ENCODE results near the gene C10orf90.
"Not testable (repeated sequence)": the region's sequence is repeated elsewhere in the genome, so short reads cannot be mapped to it uniquely, and the experiment has no call there.

Gene C10orf90

GRCh38 chr10:126583552-126584200 is 86.8 kb downstream of the C10orf90 start:
- DNase-seq, result peak; percentile 38

- no peak for DNase-seq
Observed at GRCh38 chr10:126581648-126582046, 88.8 kb downstream of the C10orf90 start.

GRCh38 chr10:126580873-126581647 is 89.4 kb downstream of the C10orf90 start:
- DNase-seq, result no peak

GRCh38 chr10:126576336-126576735 is 94.2 kb downstream of the C10orf90 start:
- no peak for DNase-seq

- no peak for DNase-seq
Observed at GRCh38 chr10:126570621-126571602, 99.6 kb downstream of the C10orf90 start.

GRCh38 chr10:126570245-126570570 is 100.3 kb downstream of the C10orf90 start:
- DNase-seq, result no peak

GRCh38 chr10:126569513-126570244 is 100.8 kb downstream of the C10orf90 start:
- no peak for DNase-seq

GRCh38 chr10:126568809-126569385 is 101.6 kb downstream of the C10orf90 start:
- no peak for DNase-seq

GRCh38 chr10:126565871-126566270 is 104.6 kb downstream of the C10orf90 start:
- DNase-seq, result no peak

- peak; percentile 1 for DNase-seq
Observed at GRCh38 chr10:126565441-126565840, 105.1 kb downstream of the C10orf90 start.

GRCh38 chr10:126564326-126564888 is 106.1 kb downstream of the C10orf90 start:
- no peak for DNase-seq

- DNase-seq, result no peak
Observed at GRCh38 chr10:126563361-126563760, 107.1 kb downstream of the C10orf90 start.

GRCh38 chr10:126561921-126562680 is 108.4 kb downstream of the C10orf90 start:
- DNase-seq, result no peak

GRCh38 chr10:126561294-126561920 is 109.1 kb downstream of the C10orf90 start:
- DNase-seq, result no peak

- no peak for DNase-seq
Observed at GRCh38 chr10:126558881-126559280, 111.6 kb downstream of the C10orf90 start.

- DNase-seq, result no peak
Observed at GRCh38 chr10:126551202-126551601, 119.3 kb downstream of the C10orf90 start.

GRCh38 chr10:126550586-126550985 is 119.9 kb downstream of the C10orf90 start:
- DNase-seq, result not testable (repeated sequence)

GRCh38 chr10:126549344-126549743 is 121.1 kb downstream of the C10orf90 start:
- DNase-seq, result no peak

- DNase-seq, result no peak
Observed at GRCh38 chr10:126544565-126544964, 125.9 kb downstream of the C10orf90 start.

- DNase-seq, result no peak
Observed at GRCh38 chr10:126538439-126539135, 131.9 kb downstream of the C10orf90 start.

All from NCI-H2171 treated with DMSO at 0.1 percent for 48 hours (cell line).